ENCODE data around the gene AFG1L.

GRCh38 chr6:108446629-108447150 lies 151.8 kb downstream of the AFG1L start:
- TF ChIP-seq CTCF (IDR thresholded peaks at IDR 0.05) (no peak), POLR2A (IDR thresholded peaks at IDR 0.05) (no peak)
